ENCODE results near the gene APOC4.

DNA sequence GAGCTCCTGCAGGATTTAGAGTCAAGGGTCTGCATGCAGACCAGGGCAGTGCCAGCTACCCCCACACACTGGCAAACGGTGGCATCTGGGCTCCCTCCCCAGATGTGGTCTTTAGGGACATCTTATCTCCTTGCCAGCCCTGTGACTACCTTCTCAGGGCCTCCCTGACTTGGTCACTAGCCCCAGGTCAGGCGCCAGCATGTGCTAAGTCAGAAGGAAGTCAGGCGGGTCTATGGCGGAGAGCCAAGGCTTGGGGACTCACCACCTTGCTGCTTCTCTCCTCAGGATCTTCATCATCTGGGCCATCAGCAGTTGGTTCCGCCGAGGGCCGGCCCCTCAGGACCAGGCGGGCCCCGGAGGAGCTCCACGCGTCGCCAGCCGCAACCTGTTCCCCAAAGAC is 30.8 kb downstream of the APOC4 start:
- TF ChIP-seq ELF4 (IDR thresholded peaks at IDR 0.05) (no peak), ZNF384 (IDR thresholded peaks at IDR 0.05) (no peak), CTBP1 (IDR thresholded peaks at IDR 0.05; ENCODE audit: borderline replicate concordance) (no peak), TARDBP (IDR thresholded peaks at IDR 0.05) (no peak), FOXM1 (IDR thresholded peaks at IDR 0.05; ENCODE audit: borderline replicate concordance) (no peak), SP1 (IDR thresholded peaks at IDR 0.05) (no peak), L3MBTL2 (conservative IDR thresholded peaks at IDR 0.05) (no peak), BHLHE40 (IDR thresholded peaks at IDR 0.05; ENCODE audit: borderline replicate concordance) (no peak), SUZ12 (IDR thresholded peaks at IDR 0.05) (no peak), NFRKB (IDR thresholded peaks at IDR 0.05) (no peak), LEF1 (IDR thresholded peaks at IDR 0.05; ENCODE audit: borderline replicate concordance) (no peak), FOXA1 (IDR thresholded peaks at IDR 0.05) (no peak), HDGF (IDR thresholded peaks at IDR 0.05; ENCODE audit: borderline replicate concordance) (no peak), FOXK2 (IDR thresholded peaks at IDR 0.05) (no peak)

All from HEK293T (cell line).